ENCODE data around the gene LMX1B. TPM values are rescaled to one million over a fixed set of nuclear protein-coding genes. Genes with fewer than 3 reads are reported as not detected.
A peak's percentile ranks its signal among the peaks of the same experiment; 100 is the strongest.

LMX1B gene
- total RNA-seq, 1 donor from 2014 or later, result 0.52 TPM

DNA sequence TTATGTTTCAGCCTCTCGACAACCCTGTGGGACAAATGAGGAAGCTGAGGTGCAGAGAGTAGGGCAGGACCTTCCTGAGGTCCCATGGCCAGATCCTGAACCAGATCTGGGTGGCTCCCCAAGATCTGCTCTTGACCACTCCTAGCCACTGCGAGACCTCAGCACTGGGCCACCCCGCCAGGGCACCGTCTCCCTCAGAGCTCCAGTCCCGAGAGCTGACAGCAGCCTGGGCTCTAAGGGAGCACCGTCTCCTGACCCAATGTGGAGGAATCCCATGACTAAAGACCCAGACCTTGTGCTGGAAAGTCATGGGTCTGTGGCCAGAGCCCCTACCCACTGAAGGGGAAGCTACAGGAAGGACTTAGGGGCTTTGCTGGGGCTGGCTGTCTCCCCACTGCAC, 4.5 kb upstream of the LMX1B start:
- no peak for DNase-seq (ENCODE audit: low read depth)
- TF ChIP-seq, protein P1, sequence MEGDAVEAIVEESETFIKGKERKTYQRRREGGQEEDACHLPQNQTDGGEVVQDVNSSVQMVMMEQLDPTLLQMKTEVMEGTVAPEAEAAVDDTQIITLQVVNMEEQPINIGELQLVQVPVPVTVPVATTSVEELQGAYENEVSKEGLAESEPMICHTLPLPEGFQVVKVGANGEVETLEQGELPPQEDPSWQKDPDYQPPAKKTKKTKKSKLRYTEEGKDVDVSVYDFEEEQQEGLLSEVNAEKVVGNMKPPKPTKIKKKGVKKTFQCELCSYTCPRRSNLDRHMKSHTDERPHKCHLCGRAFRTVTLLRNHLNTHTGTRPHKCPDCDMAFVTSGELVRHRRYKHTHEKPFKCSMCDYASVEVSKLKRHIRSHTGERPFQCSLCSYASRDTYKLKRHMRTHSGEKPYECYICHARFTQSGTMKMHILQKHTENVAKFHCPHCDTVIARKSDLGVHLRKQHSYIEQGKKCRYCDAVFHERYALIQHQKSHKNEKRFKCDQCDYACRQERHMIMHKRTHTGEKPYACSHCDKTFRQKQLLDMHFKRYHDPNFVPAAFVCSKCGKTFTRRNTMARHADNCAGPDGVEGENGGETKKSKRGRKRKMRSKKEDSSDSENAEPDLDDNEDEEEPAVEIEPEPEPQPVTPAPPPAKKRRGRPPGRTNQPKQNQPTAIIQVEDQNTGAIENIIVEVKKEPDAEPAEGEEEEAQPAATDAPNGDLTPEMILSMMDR (conservative IDR thresholded peaks at IDR 0.05; ENCODE audit: low read depth, low read length), result no peak
- H3K4me3 ChIP-seq (ENCODE audit: low read depth, low read length), result no peak overlapping the region

DNA sequence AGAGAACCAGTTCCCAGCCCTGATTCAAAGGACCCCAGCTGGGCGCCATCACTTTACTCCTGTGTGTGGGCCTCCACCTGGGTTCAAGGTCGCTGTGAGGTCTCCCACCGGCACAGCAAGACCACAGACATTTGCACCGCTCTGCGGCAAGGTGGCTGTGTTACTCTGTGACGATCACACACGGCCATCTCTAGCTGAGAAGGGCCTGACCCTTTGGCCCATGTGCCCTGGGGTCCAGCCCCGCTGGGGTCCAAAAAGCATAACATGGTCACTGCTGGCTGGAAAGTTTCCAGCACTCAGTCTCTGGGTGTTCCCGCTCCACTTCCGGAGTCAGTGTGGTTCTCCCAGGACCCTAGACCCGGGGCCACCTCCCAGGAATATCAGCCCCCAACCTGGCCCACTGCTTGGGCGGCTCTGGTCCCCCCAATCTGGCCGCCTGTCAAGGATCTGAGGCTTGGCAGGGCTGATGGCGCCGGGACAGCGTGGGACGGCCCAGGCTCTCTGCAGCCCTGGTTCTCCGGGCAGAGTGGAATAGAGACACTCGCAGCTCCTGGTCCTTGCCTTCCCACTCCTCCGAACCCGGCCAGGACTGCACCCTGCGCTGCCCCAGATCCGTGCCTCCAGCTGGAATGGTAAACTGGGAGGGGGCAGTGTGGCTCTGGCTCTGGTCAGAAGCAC, 3.9 kb upstream of the LMX1B start:
- TF ChIP-seq, protein P1 (conservative IDR thresholded peaks at IDR 0.05; ENCODE audit: low read depth, low read length), result no peak
- no peak for DNase-seq (ENCODE audit: low read depth)
- no peak overlapping the region for H3K4me3 ChIP-seq (ENCODE audit: low read depth, low read length)

DNA sequence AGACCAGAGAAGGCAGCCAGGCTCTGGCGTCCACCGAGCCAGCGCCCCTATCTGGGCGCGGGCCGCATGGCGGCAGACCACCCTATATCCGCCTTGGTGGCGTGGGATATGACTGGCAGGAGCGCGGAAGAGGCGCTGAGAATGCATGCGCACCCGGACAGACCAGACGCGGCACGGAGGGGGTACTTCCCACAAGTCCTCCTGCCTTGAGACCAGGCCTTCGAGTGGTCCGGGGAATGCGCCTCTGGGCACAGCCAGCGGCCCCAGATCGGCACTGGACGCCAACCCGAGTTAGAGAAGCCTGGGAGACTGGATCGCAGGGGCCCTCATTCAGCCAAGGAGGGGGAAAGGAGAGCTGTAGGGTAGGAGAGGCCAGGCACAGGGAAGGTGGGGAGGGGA, 2.5 kb upstream of the LMX1B start:
- DNase-seq (ENCODE audit: low read depth), result no peak
- TF ChIP-seq, protein P1 (conservative IDR thresholded peaks at IDR 0.05; ENCODE audit: low read depth, low read length), result no peak
- H3K4me3 ChIP-seq (ENCODE audit: low read depth, low read length), result no peak overlapping the region

DNA sequence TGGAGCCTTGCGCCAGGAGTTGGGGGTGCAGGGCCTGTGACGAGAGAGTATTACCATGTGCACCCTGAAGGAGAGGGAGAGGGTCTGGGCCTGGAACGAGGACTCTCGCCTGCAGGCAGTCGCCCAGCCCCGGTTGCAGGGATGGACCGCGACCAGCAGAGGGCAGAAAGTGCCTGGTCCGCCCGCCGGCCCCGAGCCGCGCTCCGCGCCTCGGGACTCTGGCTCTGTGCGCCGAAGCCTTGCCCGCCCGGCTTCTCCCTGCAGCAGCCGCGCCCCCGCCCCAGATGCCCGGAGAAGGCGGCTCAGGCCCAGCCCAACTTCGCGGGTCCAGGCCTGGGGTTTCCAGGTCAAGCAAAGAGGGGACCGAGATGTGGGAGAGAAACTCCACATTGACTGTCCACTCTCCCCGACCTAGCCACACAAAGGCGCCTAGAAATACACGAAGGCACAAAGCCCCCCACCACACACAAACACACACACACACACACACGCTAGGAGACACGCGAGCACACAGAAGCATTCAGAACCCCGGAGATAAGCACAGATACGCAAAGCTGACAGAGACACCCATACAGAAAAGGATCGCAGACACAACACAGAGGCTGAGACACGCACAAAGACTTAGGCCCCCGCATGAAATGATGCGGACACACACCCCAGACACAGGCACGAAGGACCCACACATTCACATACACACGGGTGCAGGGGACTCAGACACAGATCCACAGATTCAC, 2.0 kb upstream of the LMX1B start:
- TF ChIP-seq, protein P1 (conservative IDR thresholded peaks at IDR 0.05; ENCODE audit: low read depth, low read length), result peak; percentile 66
- no peak overlapping the region for H3K4me3 ChIP-seq (ENCODE audit: low read depth, low read length)
- no peak for DNase-seq (ENCODE audit: low read depth)

DNA sequence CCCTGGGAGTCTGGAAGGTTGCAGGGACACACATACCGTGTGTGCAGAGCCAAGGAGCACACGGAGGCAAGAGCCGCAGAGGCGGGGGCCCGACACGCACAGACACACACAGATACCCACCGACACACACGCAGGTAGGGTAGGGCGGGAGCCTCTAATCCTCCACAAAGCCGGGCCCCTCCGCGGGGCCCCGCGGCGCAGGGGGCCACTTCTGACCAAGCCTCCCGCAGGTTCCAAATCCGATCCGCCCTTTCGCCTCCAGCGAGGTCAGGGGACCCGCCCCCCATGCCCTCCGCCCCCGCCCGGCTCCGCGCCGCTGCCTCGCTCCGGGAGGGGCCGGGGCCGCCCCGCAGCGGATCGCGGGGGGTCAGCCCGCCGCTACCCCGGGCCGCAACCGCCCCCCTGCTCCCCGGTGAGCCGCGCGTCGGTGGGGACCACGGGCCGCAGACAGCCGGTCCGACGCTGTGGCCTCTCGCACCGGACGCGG, 1.4 kb upstream of the LMX1B start:
- no peak overlapping the region for H3K4me3 ChIP-seq (ENCODE audit: low read depth, low read length)
- no peak for DNase-seq (ENCODE audit: low read depth)
- TF ChIP-seq, protein P1 (conservative IDR thresholded peaks at IDR 0.05; ENCODE audit: low read depth, low read length), result no peak

DNA sequence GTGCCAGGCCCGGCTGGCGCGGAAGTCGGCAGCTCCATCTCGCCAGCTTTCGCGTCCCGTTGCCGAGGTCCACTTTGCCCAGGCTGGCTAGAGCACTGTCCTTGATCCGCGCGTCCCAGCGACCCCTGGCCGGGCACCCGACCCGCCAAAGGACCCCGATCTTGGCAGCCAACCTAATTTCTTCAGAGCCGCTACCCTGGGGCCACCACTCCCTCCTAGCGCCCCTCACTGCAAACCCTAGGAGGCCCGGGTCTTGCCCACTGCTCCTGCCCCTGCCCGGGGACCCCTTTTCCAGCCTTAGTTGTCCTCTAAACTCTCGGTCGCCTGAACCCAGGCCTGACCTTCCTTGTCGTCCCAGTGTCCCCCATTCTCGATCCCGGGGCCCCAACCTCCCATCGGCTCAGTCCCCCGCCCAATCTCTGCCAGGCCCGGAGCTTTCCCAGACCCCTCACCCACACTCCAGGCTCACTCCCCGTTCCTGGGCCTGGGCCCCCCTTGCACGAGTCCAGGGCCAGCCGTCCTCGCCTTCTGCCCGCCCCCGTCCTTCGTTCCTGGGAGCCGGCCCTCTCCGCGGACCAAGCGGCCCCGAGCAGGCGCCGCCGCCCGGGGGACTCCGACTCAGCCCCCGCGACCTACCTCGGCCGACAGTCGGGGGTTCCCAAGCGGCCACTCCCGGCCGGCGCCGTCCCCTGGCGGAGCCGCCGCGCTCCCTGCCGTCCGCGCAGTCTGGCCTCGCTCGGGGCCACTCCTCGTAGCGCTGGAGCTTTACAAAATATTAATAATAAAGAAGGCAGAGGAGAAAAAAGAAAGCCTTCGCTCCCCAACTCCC, 701 bp upstream of the LMX1B start:
- DNase-seq (ENCODE audit: low read depth), result no peak
- TF ChIP-seq, protein P1 (conservative IDR thresholded peaks at IDR 0.05; ENCODE audit: low read depth, low read length), result no peak
- H3K4me3 ChIP-seq (ENCODE audit: low read depth, low read length), result no peak overlapping the region
